Islet precursor cell (in vitro differentiated cells): ENCODE data around the gene TTYH1.
A peak's percentile ranks its signal among the peaks of the same experiment; 100 is the strongest.
"Not testable (repeated sequence)": the region's sequence is repeated elsewhere in the genome, so short reads cannot be mapped to it uniquely, and the experiment has no call there.

Source experiments
- DNase-seq: peaks from one replicate; pipeline ENCODE4 v3.0.0-alpha.2; 2018

The TTYH1 gene

DNA sequence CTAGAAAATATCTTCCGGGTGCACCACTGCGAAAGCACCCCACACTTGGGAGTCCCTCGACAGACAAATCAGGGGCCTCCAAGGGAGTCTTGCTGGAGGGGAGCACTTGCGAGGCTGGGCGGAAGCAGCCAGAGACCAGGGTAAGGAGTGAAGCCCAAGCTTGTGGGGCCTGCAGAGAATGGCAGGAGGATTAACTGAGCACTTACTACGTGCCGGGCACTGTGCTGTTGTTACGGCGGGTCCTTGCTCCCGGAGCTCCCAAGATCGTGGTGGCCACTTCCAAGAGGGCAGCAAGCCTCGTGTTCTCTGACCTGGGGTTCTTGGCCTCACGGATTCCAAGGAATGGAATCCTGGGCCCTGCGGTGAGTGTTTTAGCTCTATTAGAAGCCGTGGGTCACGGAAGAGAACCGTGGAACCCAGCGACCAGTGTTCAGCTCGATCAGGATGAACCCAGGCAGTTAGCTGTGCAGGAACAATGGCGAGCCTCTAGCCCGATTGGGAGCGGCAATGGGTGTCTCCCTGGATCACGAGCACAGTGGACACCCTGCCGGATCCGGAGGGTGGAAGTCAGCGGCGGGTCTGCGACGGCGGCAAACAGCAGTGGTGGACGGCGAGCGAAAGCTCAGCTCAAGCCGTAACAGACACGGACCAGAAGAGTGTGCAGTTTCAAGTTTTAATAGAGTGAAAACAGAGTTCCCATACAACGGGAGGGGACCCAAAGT is 9.6 kb downstream of the TTYH1 start:
- DNase-seq, result no peak

DNA sequence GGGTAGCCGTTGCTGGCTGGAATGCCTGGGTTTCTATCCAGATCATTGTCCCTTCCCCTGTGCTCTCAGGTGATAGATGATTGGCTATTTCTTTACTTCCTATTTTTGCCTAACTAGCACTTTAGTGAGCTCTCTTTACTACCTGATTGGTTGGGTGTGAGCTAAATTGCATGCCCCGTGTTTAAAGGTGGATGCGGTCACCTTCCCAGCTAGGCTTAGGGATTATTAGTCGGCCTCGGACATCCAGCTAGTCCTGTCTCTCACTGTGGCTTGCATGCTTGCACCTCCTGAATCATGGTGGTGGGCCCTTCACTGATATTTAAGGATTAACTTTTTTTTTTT is 10.1 kb downstream of the TTYH1 start:
- DNase-seq, result no peak

DNA sequence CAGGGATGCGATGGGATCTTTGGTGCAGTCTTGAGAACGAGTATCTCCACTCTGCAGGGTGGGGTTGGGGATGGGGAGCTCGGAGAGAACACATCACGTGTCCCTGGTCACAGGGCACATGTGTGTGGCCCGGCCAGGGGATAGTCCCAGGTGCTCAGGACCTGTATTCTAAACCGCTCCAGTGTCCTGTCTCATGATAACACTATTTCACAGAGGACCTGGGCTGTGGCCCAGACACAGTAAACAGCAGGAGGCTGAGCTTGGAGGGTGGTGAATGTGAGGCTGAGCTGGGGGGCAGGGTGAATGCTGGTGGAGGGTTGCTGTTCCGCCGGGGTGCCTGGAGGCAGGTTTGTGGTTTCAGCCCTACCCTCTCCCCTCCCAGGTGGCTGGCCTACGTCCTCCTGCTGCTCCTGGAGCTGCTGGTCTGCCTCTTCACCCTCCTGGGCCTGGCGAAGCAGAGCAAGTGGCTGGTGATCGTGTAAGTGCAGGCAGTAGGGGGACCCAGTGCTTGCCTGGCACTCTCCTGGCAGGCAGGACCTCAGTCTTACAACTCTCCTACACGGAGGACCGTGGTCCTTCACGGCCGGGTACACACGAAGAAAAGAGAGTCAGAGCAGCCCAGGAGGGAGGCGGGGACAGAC is 11.1 kb downstream of the TTYH1 start:
- DNase-seq, result peak; percentile 89

DNA sequence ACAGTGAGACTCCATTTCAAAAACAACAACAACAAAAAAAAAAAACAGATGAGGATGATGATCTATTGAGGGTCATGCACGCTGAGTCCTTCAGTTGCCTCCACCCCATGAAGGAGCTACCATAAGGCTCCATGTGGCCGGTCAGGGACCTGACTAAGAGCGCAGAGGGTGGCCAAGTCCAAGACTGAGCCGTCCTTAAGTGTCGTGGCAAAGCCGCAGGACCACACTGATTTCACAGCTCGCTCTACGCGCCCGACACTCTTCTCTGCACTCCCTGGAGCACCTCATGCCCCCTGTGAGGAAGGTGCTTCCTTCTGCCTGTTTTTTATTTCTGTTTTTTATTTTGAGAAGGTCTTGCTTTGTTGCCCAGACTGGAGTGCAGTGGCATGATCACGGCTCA is 12.3 kb downstream of the TTYH1 start:
- no peak for DNase-seq

DNA sequence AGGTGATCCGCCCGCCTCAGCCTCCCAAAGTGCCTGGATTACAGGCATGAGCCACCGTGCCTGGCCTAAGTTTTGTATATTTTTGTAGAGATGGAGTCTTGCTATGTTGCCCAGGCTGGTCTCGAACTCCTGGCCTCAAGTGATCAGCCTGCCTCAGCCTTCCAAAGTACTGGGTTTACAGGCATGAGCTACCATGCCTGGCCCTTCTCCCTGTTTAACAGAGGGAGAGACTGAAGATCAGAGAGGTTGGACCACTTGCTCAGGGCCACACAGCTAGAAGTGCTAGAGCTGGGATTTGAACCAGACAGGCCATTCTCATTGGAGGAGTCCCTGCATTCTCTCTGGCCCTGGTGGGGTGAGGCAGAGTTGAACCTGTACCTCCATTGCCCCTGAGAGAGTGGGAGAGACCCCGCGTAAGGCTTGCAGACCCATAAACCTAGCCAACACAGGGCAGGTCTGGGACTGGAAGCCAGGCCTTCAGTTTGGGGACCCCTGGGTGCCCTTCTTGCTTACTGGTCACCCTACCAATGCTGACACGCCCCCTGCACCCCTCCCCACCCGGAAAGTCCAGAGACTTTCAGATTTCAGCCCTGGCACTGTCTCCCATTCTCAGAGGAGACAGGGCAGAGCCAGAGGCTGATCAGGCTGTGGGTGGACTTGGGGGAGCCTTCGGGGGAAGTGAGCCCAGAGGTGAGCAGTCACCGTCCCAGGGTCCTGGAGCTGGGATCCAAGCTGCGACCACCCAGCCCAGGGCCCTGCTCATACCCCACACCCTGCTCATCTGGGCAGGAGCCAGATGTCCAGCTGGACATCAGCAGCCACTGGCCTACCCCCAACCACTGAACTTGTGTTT is 13.3 kb downstream of the TTYH1 start:
- DNase-seq, result no peak

DNA sequence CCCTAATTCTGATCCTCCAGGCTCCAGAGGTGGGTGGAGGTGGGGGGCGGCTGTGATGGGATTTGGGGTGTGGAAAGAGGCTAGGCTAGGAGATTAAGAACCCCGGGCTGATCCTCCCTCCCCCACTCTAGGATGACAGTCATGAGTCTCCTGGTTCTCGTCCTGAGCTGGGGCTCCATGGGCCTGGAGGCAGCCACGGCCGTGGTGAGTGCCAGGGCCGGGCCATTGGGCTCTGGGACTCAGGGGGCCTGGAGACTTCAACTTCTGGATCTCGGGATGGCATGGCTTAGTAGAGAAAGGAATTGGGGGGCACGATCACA is 13.9 kb downstream of the TTYH1 start:
- DNase-seq, result no peak

DNA sequence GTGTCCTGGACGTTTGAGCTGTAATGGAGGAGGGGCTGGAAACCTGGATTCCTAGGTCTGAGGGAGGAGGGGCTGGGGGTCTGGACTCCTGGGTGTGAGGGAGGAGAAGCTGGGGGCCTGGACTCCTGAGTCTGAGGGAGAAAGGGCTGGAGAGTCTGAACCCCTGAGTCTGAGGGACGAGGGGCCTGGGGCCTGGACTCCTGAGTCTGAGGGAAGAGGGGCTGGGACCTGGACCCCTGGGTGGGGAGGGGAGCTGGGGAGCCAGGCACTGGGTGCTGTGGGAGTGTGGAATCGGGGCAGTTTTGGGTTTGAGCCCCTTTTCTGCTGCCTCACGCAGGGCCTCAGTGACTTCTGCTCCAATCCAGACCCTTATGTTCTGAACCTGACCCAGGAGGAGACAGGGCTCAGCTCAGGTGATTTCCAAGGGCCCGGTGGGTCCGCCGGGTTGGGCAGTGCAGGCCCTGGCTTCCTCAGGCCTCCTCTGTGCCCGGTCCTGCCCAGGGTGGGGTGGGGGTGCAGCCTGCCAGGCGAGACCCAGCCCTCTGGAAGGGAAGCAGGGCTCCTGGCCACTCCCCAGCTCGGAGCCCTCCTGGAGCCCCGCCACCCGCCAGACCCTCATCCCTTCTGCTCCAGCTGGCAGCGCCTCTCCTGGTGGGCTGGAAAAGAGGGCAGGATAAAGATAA is 14.4 kb downstream of the TTYH1 start:
- DNase-seq, result no peak

DNA sequence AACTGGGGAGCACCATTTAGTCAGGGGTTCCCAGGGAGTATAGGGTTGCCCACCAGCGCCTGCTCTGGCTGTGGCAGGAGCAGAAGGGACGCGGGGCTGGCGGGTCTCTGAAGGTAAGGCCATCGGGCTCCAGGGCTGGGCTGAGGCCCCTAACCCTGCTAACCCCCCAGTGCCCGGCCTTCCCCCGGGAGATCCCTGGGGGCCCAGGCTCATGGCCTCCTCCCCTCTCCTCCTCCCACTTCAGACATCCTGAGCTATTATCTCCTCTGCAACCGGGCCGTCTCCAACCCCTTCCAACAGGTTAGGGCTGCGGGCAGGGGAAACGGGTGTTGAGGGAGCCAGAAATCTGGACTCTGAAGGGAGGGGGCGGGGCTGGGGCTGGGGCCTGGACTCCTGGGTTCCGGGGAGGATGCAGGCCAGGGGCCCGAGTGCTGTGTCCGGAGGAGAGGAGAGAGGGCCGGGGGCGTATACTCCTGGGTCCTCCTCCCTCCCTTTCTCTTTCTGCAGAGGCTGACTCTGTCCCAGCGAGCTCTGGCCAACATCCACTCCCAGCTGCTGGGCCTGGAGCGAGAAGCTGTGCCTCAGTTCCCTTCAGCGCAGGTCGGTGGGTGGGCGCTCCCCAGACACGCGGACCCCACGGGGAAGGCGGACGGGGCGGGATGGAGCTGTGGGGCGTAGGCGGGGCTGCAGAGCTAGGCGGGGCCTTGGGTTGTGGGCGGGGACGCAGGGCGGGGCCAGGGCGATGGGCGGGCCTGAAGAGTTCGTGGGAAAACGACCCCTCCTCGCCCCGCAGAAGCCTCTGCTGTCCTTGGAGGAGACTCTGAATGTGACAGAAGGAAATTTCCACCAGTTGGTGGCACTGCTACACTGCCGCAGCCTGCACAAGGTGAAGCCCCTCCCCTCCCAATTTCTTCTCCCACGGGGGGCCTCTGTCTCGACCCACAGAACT is 15.3 kb downstream of the TTYH1 start:
- peak; percentile 92 for DNase-seq

DNA sequence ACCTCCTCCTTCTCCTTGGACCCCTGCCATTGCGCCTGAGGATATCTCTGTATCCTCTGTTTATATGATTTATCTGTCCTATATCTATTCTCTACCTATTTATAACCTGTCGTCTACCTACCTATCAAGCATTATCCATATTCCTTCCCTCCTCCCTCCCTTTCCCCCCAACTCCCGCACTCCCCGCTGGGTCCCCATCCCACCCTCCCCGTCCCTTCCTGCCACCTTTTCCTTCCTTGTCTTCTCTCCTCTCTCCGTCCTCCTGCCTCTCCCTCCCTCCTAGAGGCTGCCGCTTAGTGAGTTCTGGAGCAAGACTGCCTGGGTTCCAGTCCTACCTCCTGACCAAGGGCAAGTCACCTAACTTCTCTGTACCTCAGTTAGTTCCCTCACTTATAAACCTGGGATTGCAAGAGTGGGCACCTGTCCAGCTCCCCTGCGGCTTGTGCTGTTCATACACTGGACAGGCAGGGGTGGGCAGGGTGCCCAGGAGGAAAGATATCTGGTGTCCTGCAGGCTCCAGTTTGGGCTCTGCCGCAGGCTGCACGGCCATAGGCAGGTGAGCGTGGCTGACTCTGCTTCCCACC is 16.1 kb downstream of the TTYH1 start:
- DNase-seq, result no peak

DNA sequence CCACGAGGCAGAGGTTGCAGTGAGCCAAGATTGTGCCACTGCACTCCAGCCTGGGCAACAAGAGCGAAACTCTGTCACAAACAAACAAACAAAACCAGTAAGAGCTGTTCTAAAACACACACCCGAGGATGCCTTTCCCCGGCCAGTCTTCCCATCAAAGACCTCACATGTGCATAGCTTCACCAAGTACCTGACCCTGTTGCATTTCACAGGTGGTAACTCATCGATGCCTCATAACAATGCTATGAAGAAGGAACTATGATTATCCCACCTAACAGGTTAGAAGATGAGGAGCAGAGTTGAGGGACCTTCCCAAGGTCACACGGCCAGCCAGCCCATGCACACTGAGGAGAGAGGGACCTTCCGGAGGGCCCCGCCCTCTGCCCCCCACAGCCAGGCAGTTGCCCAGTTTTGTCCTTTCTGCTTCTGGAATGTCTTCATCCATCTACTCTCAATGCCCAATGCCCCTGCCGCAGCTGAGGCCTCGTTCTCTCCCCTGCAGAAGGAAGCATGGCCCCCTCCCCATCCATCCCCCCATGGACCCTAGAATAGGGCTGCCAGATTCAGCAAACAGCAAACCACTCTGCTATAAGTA is 17.0 kb downstream of the TTYH1 start:
- peak; percentile 83 for DNase-seq

DNA sequence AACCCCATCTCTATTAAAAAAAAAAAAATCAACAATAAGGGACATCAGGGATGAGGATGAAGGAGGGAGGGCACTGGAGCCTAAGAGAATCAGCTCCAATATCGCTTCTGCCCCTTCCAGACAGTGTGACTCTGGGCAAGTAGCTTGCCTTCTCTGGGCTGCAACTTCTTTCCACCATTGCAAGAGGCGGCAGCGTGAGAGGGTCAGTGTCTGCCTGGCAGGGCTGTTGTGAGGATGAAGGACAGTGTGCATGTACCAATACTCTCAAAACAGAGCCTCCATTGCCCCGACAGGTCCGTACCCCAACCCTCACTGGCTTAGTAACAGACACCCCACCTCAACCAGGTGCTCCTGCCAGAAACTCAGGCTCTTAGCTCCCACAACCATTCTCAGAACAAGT is 18.4 kb downstream of the TTYH1 start:
- DNase-seq, result no peak

DNA sequence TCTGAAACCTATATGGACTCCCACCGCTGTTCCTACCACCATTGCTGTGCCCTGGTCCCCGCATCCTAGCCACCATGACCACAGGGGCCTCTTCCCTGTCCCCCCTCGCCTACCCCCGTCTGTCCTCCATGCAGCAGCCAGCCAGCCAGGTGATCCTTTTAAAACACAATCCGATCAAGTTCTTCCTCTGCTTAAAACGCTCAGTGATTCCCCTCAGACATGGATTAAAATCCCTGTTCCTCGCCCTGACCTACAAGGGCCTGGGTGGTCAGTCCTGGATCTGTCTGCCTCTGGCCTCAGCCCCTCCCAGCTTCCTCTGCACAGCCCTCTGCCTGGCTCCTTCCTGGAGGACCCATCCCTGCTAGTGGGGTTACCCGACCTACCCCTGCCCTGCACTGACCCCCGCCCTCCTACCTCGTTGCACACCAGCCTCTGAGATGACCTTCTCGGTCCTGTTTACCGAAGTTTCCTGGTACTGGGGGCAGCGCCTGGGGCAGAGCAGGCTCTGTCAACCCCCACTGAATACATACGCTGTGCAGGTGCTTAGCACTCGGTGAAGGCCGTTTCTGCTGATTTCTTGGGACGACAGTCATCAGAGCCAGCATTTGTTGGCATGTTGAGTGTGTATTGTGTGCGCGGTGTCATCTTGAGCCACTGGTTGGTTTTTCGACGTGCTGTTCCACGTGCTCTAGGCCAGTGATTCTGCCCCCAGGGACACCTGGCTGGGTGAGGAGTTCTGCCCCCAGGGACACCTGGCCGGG is 19.0 kb downstream of the TTYH1 start:
- DNase-seq, result peak; percentile 47

DNA sequence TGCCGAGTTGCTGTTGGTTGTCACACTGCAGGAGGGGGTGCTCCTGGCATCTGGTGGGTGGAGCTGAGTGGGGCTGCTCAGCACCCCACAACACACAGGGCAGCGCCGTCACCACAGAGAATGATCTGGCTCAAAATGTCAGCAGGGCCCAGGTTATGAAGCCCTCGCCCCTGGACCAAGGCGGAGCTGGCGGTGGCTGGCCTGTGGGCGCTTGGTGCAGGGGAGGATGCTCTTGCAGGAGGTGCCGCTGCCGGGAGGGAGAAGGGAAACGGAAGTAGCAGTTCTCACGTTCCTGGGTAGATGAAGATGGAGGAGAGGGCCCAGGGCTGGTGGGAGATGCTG is 19.6 kb downstream of the TTYH1 start:
- no peak for DNase-seq

DNA sequence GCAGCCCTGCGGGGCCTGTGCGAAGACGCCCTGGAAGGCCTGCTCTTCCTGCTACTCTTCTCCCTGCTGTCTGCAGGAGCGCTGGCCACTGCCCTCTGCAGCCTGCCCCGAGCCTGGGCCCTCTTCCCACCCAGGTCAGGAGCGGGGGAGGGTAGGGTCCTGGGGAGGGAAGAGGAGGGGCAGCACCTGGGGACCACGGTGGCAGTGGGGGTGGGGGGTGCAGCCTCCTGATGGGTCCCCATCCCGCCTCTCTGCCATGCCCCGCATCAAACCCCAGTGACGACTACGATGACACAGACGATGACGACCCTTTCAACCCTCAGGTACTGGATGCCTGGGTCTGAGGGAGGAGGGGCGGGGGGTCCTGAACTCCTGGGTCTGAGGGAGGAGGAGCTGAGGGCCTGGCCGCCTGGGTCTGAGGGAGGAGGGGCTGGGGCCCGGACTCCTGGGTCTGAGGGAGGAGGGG is 20.3 kb downstream of the TTYH1 start:
- peak; percentile 51 for DNase-seq

DNA sequence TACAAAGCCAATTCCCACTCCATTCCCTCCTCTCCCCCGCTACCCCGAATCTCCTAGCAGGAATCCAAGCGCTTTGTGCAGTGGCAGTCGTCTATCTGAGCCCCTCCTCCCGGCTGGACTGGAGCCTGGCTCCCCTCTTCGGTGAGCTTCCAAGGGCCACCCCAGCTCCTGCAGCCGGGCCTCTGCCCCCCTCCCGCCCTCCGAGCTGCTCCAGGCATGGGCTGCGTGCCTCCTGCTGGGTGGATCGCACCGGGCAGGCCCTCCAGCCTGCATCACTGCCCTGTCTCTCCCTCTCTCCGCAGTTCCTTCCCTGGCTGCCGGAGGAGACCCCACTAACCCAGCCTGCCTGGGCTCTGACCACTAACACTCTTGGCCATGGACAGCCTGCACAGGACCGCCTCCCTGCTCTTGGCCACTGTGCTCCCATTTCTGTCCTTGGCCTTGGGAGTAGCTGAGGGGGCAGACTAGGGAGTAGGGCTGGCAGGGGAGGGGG is 20.8 kb downstream of the TTYH1 start:
- no peak for DNase-seq

DNA sequence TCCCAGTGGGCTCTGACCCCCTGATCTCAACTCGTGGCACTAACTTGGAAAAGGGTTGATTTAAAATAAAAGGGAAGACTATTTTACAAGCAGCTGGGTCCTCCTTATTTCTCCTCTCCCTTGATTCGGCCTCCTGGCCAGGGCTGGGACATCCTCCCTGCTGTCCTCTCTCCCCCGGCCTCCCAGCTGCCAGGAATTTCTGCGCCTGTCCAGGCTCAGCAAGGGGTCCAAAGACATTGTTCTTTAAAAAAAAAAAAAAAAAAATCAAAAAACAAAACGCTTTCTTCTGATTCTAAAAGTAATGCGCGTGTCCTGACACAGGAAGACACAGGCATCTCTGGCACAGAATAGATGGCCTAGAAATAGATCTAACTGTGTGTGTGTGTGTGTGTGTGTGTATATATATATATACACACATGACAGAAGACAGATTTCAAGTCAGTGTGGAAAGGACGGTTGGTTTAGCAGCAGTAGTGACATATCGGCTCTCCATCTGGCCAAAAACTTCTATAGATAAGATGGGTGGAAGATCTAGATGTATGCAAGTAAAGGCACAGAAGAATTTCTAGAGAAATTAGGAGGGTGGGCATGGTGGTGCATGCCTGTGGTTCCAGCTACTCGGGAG is 21.5 kb downstream of the TTYH1 start:
- DNase-seq, result no peak

DNA sequence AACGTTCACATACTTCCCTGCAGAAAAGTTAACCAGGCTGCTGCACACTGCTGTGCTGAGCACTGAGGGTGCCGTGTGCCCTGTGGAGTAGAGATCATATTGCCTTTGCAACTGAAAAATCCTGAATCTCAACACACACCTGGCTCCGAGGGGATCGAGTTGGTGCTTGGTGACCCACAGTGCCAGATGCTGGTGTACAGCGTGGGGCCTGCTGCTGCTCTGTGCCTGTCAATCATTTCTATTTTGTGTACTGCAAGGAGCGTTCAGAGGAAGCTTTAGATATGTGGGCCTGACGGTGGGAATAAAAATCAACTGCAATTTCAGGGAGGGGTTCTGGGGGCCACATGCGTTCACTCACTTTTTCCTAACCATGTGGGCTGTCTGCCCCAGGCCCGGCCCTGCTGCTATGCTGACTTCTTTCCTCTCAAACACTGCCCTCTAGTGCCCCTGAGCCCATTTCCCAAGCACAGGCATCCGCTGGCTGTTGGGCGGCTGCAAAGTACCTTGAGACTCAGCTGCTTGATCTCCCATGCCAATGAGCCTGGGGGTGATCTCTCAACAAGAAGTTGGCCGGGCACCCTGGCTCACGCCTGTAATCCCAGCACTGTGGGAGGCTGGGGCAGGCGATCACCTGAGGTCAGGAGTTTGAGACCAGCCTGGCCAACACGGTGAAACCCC is 24.0 kb downstream of the TTYH1 start:
- peak; percentile 85 for DNase-seq

DNA sequence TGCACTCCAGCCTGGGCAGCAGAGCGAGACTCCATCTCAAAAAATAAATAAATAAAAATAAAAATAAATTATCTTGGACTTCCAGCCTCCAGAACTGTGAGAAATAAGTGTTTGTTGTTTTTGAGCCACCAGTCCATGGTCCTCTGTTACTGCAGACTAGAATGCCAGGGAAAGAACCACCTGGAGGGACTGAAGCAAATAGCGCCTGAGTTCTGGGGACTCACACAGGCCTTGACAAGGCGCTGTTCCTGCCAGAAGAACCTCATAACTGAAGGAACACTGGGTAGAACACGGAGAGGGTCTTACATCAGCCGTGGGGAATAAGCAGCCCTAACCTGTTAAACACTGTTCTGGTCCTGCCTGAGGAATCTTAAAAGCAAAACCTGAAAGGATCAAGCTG is 25.4 kb downstream of the TTYH1 start:
- DNase-seq, result no peak

DNA sequence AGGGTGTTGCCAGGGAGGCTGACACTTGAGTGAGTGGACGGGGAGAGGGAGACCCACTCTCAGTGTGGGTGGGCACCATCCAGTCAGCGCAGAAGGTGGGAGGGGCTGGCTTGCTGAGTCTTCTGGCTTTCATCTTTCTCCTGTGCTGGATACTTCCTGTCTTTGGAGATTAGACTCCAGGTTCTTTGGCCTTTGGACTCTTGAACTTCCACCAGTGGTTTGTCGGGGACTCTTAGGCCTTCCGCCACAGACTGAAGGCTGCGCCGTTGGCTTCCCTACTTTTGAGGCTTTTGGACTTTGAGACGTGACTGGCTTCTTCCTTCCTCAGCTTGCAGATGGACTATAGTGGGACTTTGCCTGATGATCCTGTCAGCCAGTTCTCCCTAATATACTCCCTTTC is 29.5 kb downstream of the TTYH1 start:
- no peak for DNase-seq

DNA sequence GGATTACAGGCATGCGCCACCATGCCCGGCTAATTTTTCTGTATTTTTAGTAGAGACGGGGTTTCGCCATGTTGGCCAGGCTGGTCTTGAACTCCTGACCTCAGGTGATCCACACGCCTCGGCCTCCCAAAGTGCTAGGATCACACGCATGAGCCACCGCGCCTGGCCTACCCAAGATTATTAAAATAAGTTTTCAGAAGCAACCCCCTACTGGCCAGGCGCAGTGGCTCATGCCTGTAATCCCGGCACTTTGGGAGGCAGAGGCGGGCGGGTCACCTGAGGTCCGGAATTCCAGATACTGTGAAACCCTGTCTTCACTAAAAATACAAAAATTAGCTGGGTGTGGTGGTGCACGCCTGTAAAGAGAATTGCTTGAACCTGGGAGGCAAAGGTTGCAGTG is 31.1 kb downstream of the TTYH1 start:
- not testable (repeated sequence) for DNase-seq
